Measurements from ENCODE around the gene C19orf38. TPM values are rescaled to one million over a fixed set of nuclear protein-coding genes. Genes with fewer than 3 reads are reported as not detected.

C19orf38 gene
- total RNA-seq, 1 experiment from 2014 or later: not detected

GRCh38 chr19:10891405-10892086 is 43.3 kb downstream of the C19orf38 start:
- H3K27ac Mint-ChIP-seq: peak overlapping the region; percentile 41 to 78 (median 56); a peak in 5 of 7 replicates
- Histone ChIP-seq H2BK15ac (ENCODE audit: low read depth, low read length) (no peak overlapping the region), H3K14ac (ENCODE audit: insufficient read depth, low read length) (no peak overlapping the region), H3K27ac (ENCODE audit: insufficient read length, low read depth, low read length) (no peak overlapping the region), H3K23me2 (ENCODE audit: insufficient read length, low read depth, low read length, poor library complexity, severe bottlenecking) (no peaks in the 10 kb centered on the region), H4K20me1 (ENCODE audit: control insufficient read depth, insufficient read depth, insufficient read length) (no peaks in the 10 kb centered on the region), H4K8ac (replicated peaks; ENCODE audit: insufficient read length, low read depth, low read length) (no peak overlapping the region), H2BK12ac (ENCODE audit: insufficient read length, low read depth, low read length) (no peak overlapping the region), H2BK20ac (ENCODE audit: low read depth, low read length, poor library complexity, severe bottlenecking) (no peak overlapping the region), H3K4me1 (ENCODE audit: insufficient read depth, low read length) (peaks cover 11% of the 10 kb centered on the region; the same call in 1 of the 2 replicates), H3K9ac (ENCODE audit: extremely low read depth, insufficient read length, low read length) (no peak overlapping the region), H3K4me2 (ENCODE audit: insufficient read depth, insufficient read length, low read length) (no peak overlapping the region), H4K5ac (ENCODE audit: insufficient read length, low read depth, low read length) (no peak overlapping the region), H3K23ac (ENCODE audit: insufficient read length, low read depth, low read length) (no peak overlapping the region), H3K56ac (ENCODE audit: insufficient read length, low read depth, low read length) (no peak overlapping the region), H2BK5ac (ENCODE audit: insufficient read length, low read length) (no peak overlapping the region), H2BK120ac (ENCODE audit: low read depth, low read length, poor library complexity, severe bottlenecking) (no peak overlapping the region), H3K4ac (ENCODE audit: low read depth, low read length) (no peak overlapping the region), H2AK5ac (ENCODE audit: insufficient read length, low read length) (no peak overlapping the region), H3K79me2 (ENCODE audit: insufficient read depth, low read length) (peaks cover 13% of the 10 kb centered on the region; the same call in 1 of the 2 replicates), H4K91ac (ENCODE audit: insufficient read length, low read depth, low read length) (no peak overlapping the region), H3T11ph (ENCODE audit: low read length) (no peak overlapping the region), H3K79me1 (ENCODE audit: insufficient read depth, low read depth, low read length, poor library complexity, severe bottlenecking) (no peaks in the 10 kb centered on the region), H3K18ac (ENCODE audit: insufficient read length, low read depth, low read length) (no peak overlapping the region), H3K9me3 (ENCODE audit: control insufficient read depth, low read depth, low read length) (no peaks in the 10 kb centered on the region), H2AFZ (ENCODE audit: low read length) (no peak overlapping the region), H3K27me3 (ENCODE audit: insufficient read depth, low read length) (no peaks in the 10 kb centered on the region)
- WGBS (ENCODE audit: extremely low coverage, insufficient read length, low lambda C conversion rate): no CpG with 5 or more reads among the region's 21 CpGs
- no peaks in the 10 kb centered on the region for H3K9me3 Mint-ChIP-seq
- DNase-seq: peak; percentile 26
- no peaks in the 10 kb centered on the region; the same call in 1 of the 2 replicates for H3K27me3 Mint-ChIP-seq (ENCODE audit: low read depth)
- peaks cover 0 to 3% (median 0%) of the 10 kb centered on the region in 3 experiments; a peak in 3 of 7 replicates for H3K36me3 Mint-ChIP-seq (ENCODE audit: insufficient read depth in 1 of 3, low read depth in 3 of 3)
- no peak for TF ChIP-seq CTCF (conservative IDR thresholded peaks at IDR 0.05)
- H3K4me3 Mint-ChIP-seq: no peak overlapping the region; a peak in 1 of 5 replicates
- peaks cover 67 to 72% of the 10 kb centered on the region in 2 experiments for H3K4me1 Mint-ChIP-seq
